ENCODE results near the gene BTNL9.
"Not testable (repeated sequence)": the region's sequence is repeated elsewhere in the genome, so short reads cannot be mapped to it uniquely, and the experiment has no call there.

Gene BTNL9

GRCh38 chr5:181039931-181040630, at the start of gene BTNL9:
BTNL9 (plus strand) TSS chr5:181040266; CDS start chr5:181045490, 5,224 bp downstream.
- no peak for DNase-seq

GRCh38 chr5:180990882-180991242, 49.2 kb upstream of the BTNL9 start:
- DNase-seq: no peak

GRCh38 chr5:181001947-181002346, 38.1 kb upstream of the BTNL9 start:
- DNase-seq: no peak

- DNase-seq: no peak
These were observed 34.3 kb upstream of the BTNL9 start for GRCh38 chr5:181005791-181006190.

- no peak for DNase-seq
These were observed 31.9 kb upstream of the BTNL9 start for GRCh38 chr5:181008136-181008535.

GRCh38 chr5:181010018-181010417, 30.0 kb upstream of the BTNL9 start:
- not testable (repeated sequence) for DNase-seq

GRCh38 chr5:181014654-181015053, 25.4 kb upstream of the BTNL9 start:
- not testable (repeated sequence) for DNase-seq

GRCh38 chr5:181017448-181017847, 22.6 kb upstream of the BTNL9 start:
- not testable (repeated sequence) for DNase-seq

GRCh38 chr5:181020688-181021087, 19.4 kb upstream of the BTNL9 start:
- DNase-seq: no peak

GRCh38 chr5:181024245-181025064, 15.6 kb upstream of the BTNL9 start:
- no peak for DNase-seq

- DNase-seq: no peak
These were observed 12.5 kb upstream of the BTNL9 start for GRCh38 chr5:181027452-181028031.

GRCh38 chr5:181028032-181028819, 11.8 kb upstream of the BTNL9 start:
- peak; percentile 23 for DNase-seq

- no peak for DNase-seq
These were observed 8.3 kb upstream of the BTNL9 start for GRCh38 chr5:181031716-181032115.

GRCh38 chr5:181035991-181036815, 3.9 kb upstream of the BTNL9 start:
- DNase-seq: no peak

- no peak for DNase-seq
These were observed 3.2 kb upstream of the BTNL9 start for GRCh38 chr5:181036816-181037364.

- DNase-seq: no peak
These were observed 2.7 kb upstream of the BTNL9 start for GRCh38 chr5:181037365-181037861.

- DNase-seq: no peak
These were observed 595 bp upstream of the BTNL9 start for GRCh38 chr5:181039471-181039870.

GRCh38 chr5:181040631-181040945, 522 bp downstream of the BTNL9 start:
- no peak for DNase-seq

GRCh38 chr5:181041043-181041442, 977 bp downstream of the BTNL9 start:
- no peak for DNase-seq

- DNase-seq: no peak
These were observed 2.1 kb downstream of the BTNL9 start for GRCh38 chr5:181042036-181042713.

- no peak for DNase-seq
These were observed 2.7 kb downstream of the BTNL9 start for GRCh38 chr5:181042722-181043121.

All from NCI-H774 (cell line).